ENCODE data around the gene TEAD1.
"Not testable (repeated sequence)": the region's sequence is repeated elsewhere in the genome, so short reads cannot be mapped to it uniquely, and the experiment has no call there.

Gene TEAD1

DNA sequence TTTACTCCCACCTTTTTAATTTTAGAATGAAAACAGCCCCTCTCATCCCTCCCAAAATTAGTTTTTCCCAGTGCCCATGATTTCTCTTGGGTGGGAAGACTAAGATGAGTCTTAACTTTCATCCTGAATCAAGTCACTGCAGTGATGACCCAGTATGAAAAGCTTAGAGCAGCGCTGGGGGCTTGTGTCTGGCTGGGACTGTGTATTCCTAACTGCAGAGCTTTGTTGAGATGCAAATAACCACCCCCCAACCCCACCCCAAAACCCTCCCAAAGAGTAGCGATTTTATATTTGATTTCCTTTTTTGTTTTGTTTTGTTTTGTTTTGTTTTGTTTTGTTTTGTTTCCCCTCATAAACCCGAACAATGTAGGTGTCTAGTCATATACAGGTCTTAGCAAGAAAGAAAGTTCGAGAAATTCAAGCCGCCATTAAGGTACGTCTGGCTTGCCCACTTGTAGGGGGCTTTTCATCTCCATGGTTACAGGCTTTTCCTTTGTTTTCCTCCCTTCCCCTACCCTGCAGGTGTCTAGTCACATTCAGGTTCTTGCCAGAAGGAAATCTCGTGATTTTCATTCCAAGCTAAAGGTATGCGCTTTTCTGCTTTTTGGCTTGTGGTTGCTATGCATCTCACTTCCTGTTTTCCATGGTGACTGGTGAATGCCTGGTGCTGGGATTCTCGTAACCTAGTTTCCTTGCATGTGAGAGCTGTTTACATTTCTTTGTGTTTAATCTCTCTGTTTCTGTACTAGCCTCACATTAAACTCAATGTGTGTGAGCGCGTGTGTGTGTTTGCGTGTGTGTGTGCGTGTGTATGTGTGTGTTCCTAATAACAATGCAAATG is 190.3 kb downstream of the TEAD1 start:
- no peak for DNase-seq (ENCODE audit: low spot score)

GRCh38 chr11:12865863-12866595 is 191.8 kb downstream of the TEAD1 start:
- DNase-seq (ENCODE audit: low spot score), result no peak

DNA sequence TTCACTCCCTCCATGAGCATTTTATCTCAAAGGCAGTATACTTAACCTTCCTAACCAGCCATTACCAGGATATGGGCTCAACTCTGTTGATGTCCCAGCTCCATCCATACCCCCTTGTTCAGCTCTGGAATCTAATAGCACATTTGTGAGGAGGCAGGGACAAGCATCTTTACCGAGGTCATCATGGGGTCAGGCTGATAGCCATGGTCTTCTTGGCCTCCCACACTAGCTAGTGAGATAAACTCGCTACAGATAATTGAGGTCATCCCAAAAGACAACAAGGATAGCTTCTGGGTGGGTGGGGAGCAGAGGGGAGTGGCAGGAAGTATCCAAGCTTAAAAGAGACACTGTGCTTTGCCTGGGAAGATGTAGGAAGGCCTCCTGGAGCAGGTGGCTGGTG is 193.3 kb downstream of the TEAD1 start:
- no peak for DNase-seq (ENCODE audit: low spot score)

DNA sequence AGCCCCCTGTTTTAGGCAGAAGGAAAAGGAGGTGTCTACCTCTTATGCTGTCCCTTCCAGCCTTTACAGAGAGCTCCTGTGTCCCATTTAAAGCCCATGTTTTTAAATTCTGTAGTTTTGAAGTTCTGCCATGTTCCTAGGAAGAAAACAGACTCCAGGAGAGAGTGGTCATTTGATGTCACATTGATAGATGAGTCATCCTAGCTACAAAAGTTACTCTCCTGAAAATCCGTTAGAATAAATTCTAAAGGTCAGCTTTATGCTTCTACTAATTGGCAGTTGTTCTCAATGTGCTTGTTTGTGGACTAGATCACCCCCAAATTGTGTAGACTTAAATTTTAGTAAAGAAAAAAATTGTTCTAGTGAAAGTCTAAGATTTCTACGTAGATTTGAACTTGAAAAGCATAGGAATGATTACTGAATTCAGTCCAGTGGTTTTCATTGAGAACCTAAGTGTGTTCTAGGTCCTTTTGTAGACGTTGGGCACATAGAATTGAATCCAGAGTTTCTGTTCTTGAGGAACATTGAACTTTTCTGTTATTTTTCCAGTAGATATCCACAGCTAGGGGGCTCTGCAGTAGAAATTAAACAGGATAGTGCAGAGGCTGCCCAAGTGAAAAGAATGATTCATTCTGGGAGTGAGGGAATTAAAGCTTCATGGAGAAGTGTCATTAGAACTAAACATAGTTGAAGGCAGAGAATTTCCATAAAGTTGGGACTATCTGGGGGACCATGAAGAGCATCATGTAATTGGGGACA is 194.3 kb downstream of the TEAD1 start:
- no peak for DNase-seq (ENCODE audit: low spot score)

DNA sequence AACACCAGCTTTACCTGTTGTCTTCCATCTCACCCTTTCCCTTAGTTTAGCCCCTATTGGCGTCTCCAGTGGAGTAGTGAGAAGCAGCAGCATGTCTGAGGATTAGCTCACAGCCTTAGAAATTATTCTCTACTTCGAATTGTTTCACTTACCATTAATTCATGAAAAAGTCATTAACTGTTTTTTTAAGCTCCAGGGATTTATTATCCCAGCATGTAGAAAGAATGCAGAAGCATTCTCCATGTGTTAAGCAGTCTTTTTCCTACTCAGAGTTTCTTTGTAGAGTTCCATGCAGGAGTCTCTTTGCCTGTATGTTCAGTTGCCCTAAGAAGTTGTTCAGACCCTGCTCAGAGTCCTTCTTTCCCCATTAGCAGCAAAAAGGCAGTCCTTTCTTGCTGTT is 197.0 kb downstream of the TEAD1 start:
- DNase-seq (ENCODE audit: low spot score), result no peak

DNA sequence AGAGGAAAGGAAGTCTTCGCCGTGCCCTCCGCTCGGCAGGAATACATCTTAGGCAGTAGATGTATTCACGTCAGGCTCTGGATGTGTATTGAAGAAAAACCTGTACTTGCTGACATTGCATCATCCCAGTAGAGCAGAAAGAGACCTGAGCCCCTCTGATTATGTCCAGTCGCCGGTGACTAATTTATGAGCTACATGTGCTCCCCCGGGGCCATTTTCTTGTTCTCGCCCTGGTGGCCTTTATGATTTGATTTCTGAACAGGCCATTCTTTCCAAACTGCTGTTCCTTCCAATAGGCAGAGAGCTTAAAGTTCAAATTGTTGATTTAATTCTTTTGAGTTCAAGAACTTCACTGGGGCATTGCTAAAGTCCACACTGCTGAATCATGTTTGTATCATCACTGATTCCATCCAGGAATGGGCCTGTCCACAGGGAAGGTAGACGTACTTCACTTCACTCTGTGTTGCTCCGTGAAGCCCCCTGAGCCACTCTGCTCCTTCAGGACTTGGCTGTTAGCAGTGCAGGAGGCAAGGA is 197.6 kb downstream of the TEAD1 start:
- DNase-seq (ENCODE audit: low spot score), result no peak

- DNase-seq (ENCODE audit: low spot score), result no peak
These were observed 202.1 kb downstream of the TEAD1 start for GRCh38 chr11:12876340-12876739.

GRCh38 chr11:12876988-12877387 is 202.8 kb downstream of the TEAD1 start:
- no peak for DNase-seq (ENCODE audit: low spot score)

- DNase-seq (ENCODE audit: low spot score), result not testable (repeated sequence)
These were observed 203.3 kb downstream of the TEAD1 start for GRCh38 chr11:12877508-12877907.

- no peak for DNase-seq (ENCODE audit: low spot score)
These were observed 206.1 kb downstream of the TEAD1 start for GRCh38 chr11:12880327-12880726.

DNA sequence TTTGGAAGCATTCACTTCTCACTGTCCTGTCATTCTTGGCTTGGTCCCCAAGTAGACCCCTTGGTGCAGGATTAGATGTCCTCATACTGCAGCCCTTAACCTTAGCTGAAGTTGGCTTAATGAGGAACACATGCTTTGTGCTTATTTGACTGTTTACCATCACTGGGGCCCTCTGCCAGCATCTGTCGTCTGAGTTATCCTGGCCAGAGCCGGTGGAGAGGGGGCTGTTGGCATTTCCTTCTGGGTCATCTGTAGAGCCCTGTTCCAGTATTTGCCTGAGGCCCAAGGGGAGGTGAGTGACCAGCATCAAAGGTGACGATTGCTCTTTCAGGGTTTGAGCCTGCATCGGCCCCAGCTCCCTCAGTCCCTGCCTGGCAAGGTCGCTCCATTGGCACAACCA is 208.4 kb downstream of the TEAD1 start:
- no peak for DNase-seq (ENCODE audit: low spot score)

DNA sequence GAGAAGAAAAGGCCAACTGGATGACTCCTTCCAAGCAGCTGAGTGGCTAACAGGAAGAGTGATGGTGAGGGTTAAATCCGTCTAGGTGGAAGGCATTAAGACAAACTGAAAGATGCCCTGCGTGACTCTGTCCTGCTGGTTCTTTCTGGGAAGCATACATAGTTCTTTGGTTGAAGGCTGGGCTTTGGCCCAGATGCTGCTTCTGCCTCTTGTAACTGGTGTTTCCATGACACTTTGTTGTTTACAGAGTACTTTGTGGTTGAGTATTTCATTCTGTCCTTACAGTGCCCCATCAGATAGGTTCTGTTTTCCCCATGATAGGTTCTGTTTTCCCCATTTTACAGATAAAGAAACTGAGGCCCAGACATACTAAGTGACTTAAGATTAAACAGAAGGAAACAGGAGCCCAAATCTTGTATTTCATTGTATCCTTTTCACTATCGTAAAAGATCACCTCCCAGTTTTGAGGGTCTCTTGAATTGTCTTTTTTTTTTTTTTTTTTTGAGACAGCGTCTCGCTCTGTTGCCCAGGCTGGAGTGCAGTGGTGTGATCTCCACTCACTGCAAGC is 210.6 kb downstream of the TEAD1 start:
- no peak for DNase-seq (ENCODE audit: low spot score)

DNA sequence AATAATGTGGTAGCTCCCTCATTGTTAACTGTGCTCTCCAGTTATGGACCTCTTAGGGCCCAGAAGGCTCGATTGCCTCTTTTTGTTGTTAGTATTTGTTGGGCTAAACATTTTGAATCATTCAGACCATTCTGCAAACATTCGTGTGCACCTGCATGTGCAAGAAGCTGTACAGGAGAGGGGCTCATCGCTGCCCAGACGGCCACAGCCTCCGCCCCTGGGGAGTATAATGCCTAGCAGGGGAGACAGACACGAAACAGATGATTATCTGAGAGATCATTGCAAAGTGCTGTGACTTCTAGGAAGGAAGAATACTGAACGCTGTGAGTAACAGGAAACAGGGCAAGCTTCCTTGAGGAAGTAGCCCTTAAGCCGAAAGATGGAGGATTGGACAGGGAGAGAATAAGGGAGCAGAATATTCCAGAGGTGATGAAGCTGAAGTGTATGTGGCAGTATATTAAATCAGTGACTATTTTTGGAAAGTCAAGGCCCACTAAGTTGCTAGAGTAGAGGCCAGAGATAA is 211.6 kb downstream of the TEAD1 start:
- DNase-seq (ENCODE audit: low spot score), result no peak

DNA sequence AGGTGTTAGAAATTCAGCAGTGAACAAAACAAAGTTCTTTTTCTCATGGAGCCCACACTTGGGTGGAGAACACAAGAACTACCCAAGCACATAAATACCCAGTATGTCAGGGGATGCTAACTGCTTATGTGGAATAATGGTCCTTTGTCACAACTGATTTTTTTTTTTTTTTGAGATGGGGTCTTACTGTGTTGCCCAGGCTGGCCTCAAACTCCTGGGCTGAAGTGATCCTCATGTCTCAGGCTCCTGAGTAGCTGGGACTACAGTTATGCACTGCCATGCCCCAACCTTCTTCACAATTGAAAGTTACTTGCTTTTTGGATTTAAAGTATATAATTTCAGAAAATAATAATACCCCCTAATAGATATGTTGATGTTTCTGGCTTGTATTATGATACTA is 212.3 kb downstream of the TEAD1 start:
- no peak for DNase-seq (ENCODE audit: low spot score)

GRCh38 chr11:12888525-12889158 is 214.4 kb downstream of the TEAD1 start:
- peak; percentile 82 for DNase-seq (ENCODE audit: low spot score)

DNA sequence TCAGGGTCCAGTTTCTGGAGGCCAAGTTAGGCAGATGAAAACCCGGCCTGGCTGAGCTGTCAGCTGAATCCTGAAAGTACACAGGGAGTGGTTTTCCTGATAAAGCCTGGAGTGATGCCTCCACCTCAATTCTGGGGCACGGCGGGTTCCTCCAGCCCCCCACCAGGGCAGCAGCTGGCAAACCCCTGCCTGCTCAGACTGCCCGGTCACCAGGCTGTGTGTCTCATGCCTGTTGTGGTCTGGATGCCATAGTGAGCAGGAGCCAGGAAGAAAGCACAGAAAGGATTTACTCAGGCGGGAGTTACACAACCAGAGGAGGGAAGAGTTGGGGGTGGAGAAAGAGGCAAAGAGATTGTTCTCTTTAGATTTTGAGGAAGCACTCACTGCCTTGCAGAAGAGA is 215.0 kb downstream of the TEAD1 start:
- DNase-seq (ENCODE audit: low spot score), result peak; percentile 84

- DNase-seq (ENCODE audit: low spot score), result no peak
These were observed 216.3 kb downstream of the TEAD1 start for GRCh38 chr11:12890476-12890875.

- peak; percentile 76 for DNase-seq (ENCODE audit: low spot score)
These were observed 219.8 kb downstream of the TEAD1 start for GRCh38 chr11:12893787-12894672.

DNA sequence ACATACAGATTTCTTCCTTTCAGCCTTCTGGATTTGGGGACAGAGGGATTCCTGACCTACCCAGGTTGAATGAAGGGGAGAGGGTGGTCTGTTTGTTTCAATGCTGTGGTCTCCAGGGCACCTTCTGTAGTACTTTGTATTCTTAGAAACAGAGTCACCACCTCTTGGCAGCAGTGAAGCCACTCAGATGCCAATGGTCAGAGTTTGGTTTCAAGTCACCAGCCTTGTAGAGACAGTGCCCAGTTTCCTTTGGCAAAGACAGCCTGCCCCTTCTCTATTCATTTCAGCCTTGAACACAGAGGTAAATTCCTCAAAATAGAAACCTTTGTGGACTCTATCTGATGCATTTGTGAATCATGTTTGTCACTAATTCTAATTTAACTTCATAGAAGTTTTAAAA is 223.2 kb downstream of the TEAD1 start:
- no peak for DNase-seq (ENCODE audit: low spot score)

GRCh38 chr11:12897867-12898266 is 223.6 kb downstream of the TEAD1 start:
- DNase-seq (ENCODE audit: low spot score), result no peak
